Measurements from ENCODE around the gene OTOS.

- no peak for TF ChIP-seq EZH2 (IDR thresholded peaks at IDR 0.05; ENCODE audit: borderline replicate concordance, insufficient read depth, low read depth, low read length, poor library complexity, severe bottlenecking)
- TF ChIP-seq CTCF (IDR thresholded peaks at IDR 0.05) = no peak
These were observed 5.0 kb upstream of the OTOS start for GRCh38 chr2:240145461-240145860.
